ENCODE measurements around the gene BLTP3A.
A peak's percentile ranks its signal among the peaks of the same experiment; 100 is the strongest.
"Not testable (repeated sequence)": the region's sequence is repeated elsewhere in the genome, so short reads cannot be mapped to it uniquely, and the experiment has no call there.

BLTP3A gene

DNA sequence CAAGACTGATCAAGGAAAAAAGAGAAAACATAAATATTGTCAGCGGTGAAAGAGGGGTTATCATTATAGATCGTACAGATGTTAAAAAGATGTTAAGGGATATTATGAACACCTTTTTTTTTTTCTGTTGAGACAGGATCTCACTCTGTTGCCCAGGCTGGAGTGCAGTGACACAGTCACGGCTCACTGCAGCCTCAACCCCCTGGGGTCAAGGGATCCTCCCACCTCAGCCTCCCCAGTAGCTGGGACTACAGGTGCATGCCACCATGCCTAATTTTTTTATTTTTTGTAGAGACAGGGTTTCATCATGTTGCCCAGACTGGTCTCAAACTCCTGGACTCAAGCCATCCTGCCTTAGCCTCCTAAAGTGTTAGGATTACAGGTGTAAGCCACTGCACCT, 16.6 kb downstream of the BLTP3A start:
- not testable (repeated sequence) for H3K4ac ChIP-seq (ENCODE audit: low read depth, low read length)

DNA sequence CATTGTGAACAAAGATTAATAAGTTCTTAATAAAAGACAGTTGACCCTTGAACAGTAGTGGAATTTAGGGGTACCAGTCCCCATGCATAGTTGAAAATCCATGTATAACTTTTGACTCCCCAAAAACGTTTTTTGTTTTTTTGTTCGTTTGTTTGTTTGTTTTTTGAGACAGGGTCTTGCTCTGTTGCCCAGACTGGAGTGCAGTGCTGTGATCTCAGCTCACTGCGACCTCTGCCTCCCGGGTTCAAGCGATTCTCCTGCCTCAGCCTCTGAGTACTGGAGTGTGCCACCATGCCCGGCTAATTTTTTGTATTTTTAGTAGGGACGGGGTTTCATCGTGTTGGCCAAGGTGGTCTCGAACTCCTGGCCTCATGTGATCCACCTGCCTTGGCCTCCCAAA, 17.5 kb downstream of the BLTP3A start:
- not testable (repeated sequence) for H3K27ac ChIP-seq (ENCODE audit: low read depth, low read length); H2AK5ac ChIP-seq (ENCODE audit: low read length); H2BK120ac ChIP-seq (ENCODE audit: insufficient read depth, low read length, poor library complexity); H2BK5ac ChIP-seq (ENCODE audit: low read depth, low read length, poor library complexity); H2BK12ac ChIP-seq (ENCODE audit: low read length); H3K4me1 ChIP-seq (ENCODE audit: control insufficient read depth in 1 of 2, insufficient read depth in 2 of 2, low read length in 2 of 2); H3K14ac ChIP-seq (ENCODE audit: low read length); H3K4me3 ChIP-seq (ENCODE audit: low read depth, low read length); H3K9me3 ChIP-seq (ENCODE audit: insufficient read depth, low read depth, low read length); H4K8ac ChIP-seq (ENCODE audit: low read depth, low read length); H3K18ac ChIP-seq (ENCODE audit: low read length); H2AFZ ChIP-seq (ENCODE audit: insufficient read depth, low read length, poor library complexity); H3K4ac ChIP-seq (ENCODE audit: low read depth, low read length); H3K4me2 ChIP-seq (ENCODE audit: low read length); H3K23ac ChIP-seq (ENCODE audit: low read length); DNase-seq; H3K79me1 ChIP-seq (ENCODE audit: low read length); H4K12ac ChIP-seq (ENCODE audit: low read depth, low read length); H3K79me2 ChIP-seq (ENCODE audit: control insufficient read depth, insufficient read depth, low read length, poor library complexity); H3K9ac ChIP-seq (ENCODE audit: low read length); H3K36me3 ChIP-seq (ENCODE audit: control insufficient read depth in 1 of 2, insufficient read depth in 2 of 2, low read length in 2 of 2); H4K91ac ChIP-seq (ENCODE audit: low read depth, low read length); H3K27me3 ChIP-seq (ENCODE audit: insufficient read depth, low read length)
- WGBS (ENCODE audit: extremely low coverage, insufficient coverage, insufficient read length), result no CpG with 5 or more reads among the region's 9 CpGs

More for the DNA sequence above, 16.6 kb downstream of the BLTP3A start:
- not testable (repeated sequence) for H2BK5ac ChIP-seq (ENCODE audit: low read depth, low read length, poor library complexity); H3K18ac ChIP-seq (ENCODE audit: low read length); H3K4me1 ChIP-seq (ENCODE audit: control insufficient read depth in 1 of 2, insufficient read depth in 2 of 2, low read length in 2 of 2); H3K4me2 ChIP-seq (ENCODE audit: low read length); H3K27ac ChIP-seq (ENCODE audit: low read depth, low read length); H3K9ac ChIP-seq (ENCODE audit: low read length); H3K23ac ChIP-seq (ENCODE audit: low read length); H4K8ac ChIP-seq (ENCODE audit: low read depth, low read length); H2AFZ ChIP-seq (ENCODE audit: insufficient read depth, low read length, poor library complexity); DNase-seq; H3K27me3 ChIP-seq (ENCODE audit: insufficient read depth, low read length); H2BK120ac ChIP-seq (ENCODE audit: insufficient read depth, low read length, poor library complexity); H3K79me1 ChIP-seq (ENCODE audit: low read length); H4K12ac ChIP-seq (ENCODE audit: low read depth, low read length); H3K36me3 ChIP-seq (ENCODE audit: control insufficient read depth in 1 of 2, insufficient read depth in 2 of 2, low read length in 2 of 2); H3K14ac ChIP-seq (ENCODE audit: low read length); H2BK12ac ChIP-seq (ENCODE audit: low read length); H4K91ac ChIP-seq (ENCODE audit: low read depth, low read length); H3K4me3 ChIP-seq (ENCODE audit: low read depth, low read length); H3K79me2 ChIP-seq (ENCODE audit: control insufficient read depth, insufficient read depth, low read length, poor library complexity); H2AK5ac ChIP-seq (ENCODE audit: low read length); H3K9me3 ChIP-seq (ENCODE audit: insufficient read depth, low read depth, low read length)
- no CpG with 5 or more reads among the region's 3 CpGs for WGBS (ENCODE audit: extremely low coverage, insufficient coverage, insufficient read length)

- DNase-seq, result peak in 1 of 2 donors; percentile 35
- no peaks in the 10 kb centered on the region for H3K36me3 ChIP-seq (ENCODE audit: control insufficient read depth in 1 of 2, insufficient read depth in 2 of 2, low read length in 2 of 2)
- H4K91ac ChIP-seq (ENCODE audit: low read depth, low read length), result no peak overlapping the region
- peaks cover 2% of the 10 kb centered on the region for H3K79me2 ChIP-seq (ENCODE audit: control insufficient read depth, insufficient read depth, low read length, poor library complexity)
- no peaks in the 10 kb centered on the region for H3K79me1 ChIP-seq (ENCODE audit: low read length)
- H3K4me3 ChIP-seq (ENCODE audit: low read depth, low read length), result no peak overlapping the region
- H3K18ac ChIP-seq (ENCODE audit: low read length), result no peak overlapping the region
- H2BK12ac ChIP-seq (ENCODE audit: low read length), result no peak overlapping the region
- WGBS (ENCODE audit: extremely low coverage, insufficient coverage, insufficient read length), result no CpG with 5 or more reads among the region's 10 CpGs
- no peak overlapping the region for H3K14ac ChIP-seq (ENCODE audit: low read length)
- no peak overlapping the region for H3K27ac ChIP-seq (ENCODE audit: low read depth, low read length)
- no peak overlapping the region for H3K9ac ChIP-seq (ENCODE audit: low read length)
- no peak overlapping the region for H4K8ac ChIP-seq (ENCODE audit: low read depth, low read length)
- no peak overlapping the region for H3K4ac ChIP-seq (ENCODE audit: low read depth, low read length)
- H3K4me1 ChIP-seq (ENCODE audit: control insufficient read depth in 1 of 2, insufficient read depth in 2 of 2, low read length in 2 of 2), result no peaks in the 10 kb centered on the region
- H2AK5ac ChIP-seq (ENCODE audit: low read length), result no peak overlapping the region
- H3K4me2 ChIP-seq (ENCODE audit: low read length), result no peak overlapping the region
- H2BK120ac ChIP-seq (ENCODE audit: insufficient read depth, low read length, poor library complexity), result no peak overlapping the region
- no peaks in the 10 kb centered on the region for H3K27me3 ChIP-seq (ENCODE audit: insufficient read depth, low read length)
- H3K23ac ChIP-seq (ENCODE audit: low read length), result no peak overlapping the region
- H2BK5ac ChIP-seq (ENCODE audit: low read depth, low read length, poor library complexity), result no peak overlapping the region
- no peak overlapping the region for H4K12ac ChIP-seq (ENCODE audit: low read depth, low read length)
- no peak overlapping the region for H2AFZ ChIP-seq (ENCODE audit: insufficient read depth, low read length, poor library complexity)
- H3K9me3 ChIP-seq (ENCODE audit: insufficient read depth, low read depth, low read length), result no peaks in the 10 kb centered on the region
Observed at GRCh38 chr6:34810017-34810882, 18.4 kb downstream of the BLTP3A start.

DNA sequence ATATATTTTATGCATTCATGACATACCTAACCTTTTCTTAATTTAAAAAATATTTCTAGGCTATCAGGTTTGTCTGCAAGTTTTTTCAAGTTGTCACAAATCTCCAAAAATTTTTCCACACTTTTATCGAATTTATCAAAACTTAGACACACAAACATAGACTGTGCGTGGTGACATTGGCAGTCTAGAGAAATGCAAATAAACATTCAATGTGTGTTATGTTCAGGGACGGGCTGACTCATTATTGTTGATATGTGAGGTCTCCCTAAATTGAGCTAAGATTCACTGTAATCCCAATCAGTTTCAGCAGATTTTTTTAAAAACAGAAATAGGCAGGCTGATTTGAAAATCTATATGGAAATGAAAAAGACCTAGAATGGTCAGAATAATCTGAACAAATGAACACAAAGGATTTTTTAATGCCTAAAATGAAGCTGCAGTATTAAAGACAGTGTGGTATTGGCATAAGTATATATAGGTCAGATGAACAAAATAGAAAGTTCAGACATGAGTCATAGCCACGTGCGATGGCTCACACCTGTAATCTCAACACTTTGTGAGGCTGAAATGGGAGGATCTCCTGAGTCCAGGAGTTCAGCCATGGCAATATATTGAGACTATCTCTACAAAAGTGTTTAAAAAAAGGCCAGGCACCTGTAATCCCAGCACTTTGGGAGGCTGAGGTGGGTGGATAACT, 19.2 kb downstream of the BLTP3A start:
- 100% methylated on average over 1 of the region's 5 CpGs for WGBS (ENCODE audit: extremely low coverage, insufficient coverage, insufficient read length)

More for the DNA sequence above, 19.2 kb downstream of the BLTP3A start:
- Histone ChIP-seq H3K4me1 (ENCODE audit: control insufficient read depth in 1 of 2, insufficient read depth in 2 of 2, low read length in 2 of 2) (no peaks in the 10 kb centered on the region), H3K4me3 (ENCODE audit: low read depth, low read length) (no peak overlapping the region), H3K27ac (ENCODE audit: low read depth, low read length) (no peak overlapping the region), H2BK12ac (ENCODE audit: low read length) (no peak overlapping the region), H3K4me2 (ENCODE audit: low read length) (no peak overlapping the region), H4K91ac (ENCODE audit: low read depth, low read length) (no peak overlapping the region), H3K79me2 (ENCODE audit: control insufficient read depth, insufficient read depth, low read length, poor library complexity) (peaks cover 2% of the 10 kb centered on the region), H4K12ac (ENCODE audit: low read depth, low read length) (no peak overlapping the region), H2BK5ac (ENCODE audit: low read depth, low read length, poor library complexity) (no peak overlapping the region), H2AK5ac (ENCODE audit: low read length) (no peak overlapping the region), H2AFZ (ENCODE audit: insufficient read depth, low read length, poor library complexity) (no peak overlapping the region), H3K4ac (ENCODE audit: low read depth, low read length) (no peak overlapping the region), H3K9ac (ENCODE audit: low read length) (no peak overlapping the region), H4K8ac (ENCODE audit: low read depth, low read length) (no peak overlapping the region), H3K9me3 (ENCODE audit: insufficient read depth, low read depth, low read length) (no peaks in the 10 kb centered on the region), H3K18ac (ENCODE audit: low read length) (no peak overlapping the region), H3K14ac (ENCODE audit: low read length) (no peak overlapping the region), H3K79me1 (ENCODE audit: low read length) (no peaks in the 10 kb centered on the region), H2BK120ac (ENCODE audit: insufficient read depth, low read length, poor library complexity) (no peak overlapping the region), H3K36me3 (ENCODE audit: control insufficient read depth in 1 of 2, insufficient read depth in 2 of 2, low read length in 2 of 2) (no peaks in the 10 kb centered on the region), H3K27me3 (ENCODE audit: insufficient read depth, low read length) (no peaks in the 10 kb centered on the region), H3K23ac (ENCODE audit: low read length) (no peak overlapping the region)
- peak; percentile 31 to 91 for DNase-seq
